CD4-positive, alpha-beta T cell treated with Interleukin-4 for 4 hours (primary cell): ENCODE measurements around the gene GJD3.

ENCODE experiments used
- DNase-seq: peaks from one replicate; pipeline ENCODE4 v3.0.0-alpha.2; 2020

GJD3 gene

DNA sequence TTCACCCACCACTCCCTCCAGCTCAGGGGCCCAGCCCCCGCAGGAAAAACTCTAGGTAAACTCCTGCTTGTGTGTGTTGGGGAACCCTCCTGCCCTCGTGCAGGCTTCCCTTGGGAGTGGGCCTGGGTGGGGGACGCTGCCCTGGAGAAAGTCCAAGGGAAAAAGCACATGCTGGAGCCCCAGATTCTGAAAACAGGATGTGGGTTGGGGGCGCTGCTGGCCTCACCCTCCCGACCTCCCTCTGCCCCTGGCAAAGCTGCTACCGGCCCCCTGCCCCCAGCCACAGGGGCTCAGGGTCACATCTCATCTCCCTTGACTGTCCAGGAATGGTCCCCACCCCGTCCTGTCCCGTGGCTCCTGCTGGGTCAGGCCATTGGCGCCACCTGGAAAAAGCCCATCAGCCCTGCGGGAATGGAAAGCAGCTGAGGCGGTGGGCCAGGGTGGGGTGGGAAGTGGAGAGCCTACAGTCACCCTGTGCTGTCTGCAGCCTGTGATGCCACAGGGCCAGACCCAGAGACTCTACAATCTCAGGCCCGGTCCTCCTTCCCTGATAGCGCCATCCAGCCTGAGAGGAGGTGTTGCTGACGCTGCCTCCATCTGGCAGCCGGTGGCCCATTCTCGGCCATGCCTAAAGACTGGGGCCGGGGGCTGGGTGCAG lies 2.5 kb upstream of the GJD3 start:
- no peak for DNase-seq

DNA sequence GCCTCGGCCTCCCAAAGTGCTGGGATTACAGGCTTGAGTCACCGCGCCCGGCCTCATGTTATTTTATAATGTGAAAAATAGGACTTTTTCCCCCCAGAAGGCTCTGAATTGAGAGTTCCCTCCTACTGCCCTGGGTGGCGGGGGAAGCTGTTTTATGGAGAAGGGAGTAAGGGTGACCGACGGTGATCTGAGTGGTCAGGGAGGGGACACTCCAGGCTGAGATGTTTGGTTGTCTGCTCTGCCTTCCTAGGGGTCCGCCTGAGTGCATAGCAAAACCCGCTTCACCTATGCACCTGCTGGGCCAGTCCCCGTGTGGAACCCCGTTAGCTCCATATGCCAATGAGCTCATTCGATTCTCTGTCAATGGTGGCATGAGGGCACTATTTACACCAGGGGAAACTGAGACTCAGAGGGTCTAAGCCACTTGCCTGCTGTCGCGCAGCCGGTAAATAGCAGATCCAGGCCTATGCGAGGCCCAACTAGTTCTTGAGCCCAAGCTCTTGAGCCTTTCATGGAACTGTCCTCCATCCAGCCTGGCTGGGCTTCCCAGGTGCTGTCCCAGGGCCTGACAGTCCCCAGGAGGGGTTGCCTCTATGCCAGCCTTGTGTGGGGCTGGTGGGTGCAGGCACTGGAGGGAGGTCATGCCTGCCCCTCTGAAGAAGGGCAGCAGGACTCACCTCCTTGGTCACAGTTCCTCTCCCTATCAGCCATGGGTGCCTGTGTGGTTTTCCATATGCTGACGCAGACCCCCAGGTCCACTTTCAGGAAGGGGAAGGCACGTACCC lies 1.7 kb upstream of the GJD3 start:
- no peak for DNase-seq

DNA sequence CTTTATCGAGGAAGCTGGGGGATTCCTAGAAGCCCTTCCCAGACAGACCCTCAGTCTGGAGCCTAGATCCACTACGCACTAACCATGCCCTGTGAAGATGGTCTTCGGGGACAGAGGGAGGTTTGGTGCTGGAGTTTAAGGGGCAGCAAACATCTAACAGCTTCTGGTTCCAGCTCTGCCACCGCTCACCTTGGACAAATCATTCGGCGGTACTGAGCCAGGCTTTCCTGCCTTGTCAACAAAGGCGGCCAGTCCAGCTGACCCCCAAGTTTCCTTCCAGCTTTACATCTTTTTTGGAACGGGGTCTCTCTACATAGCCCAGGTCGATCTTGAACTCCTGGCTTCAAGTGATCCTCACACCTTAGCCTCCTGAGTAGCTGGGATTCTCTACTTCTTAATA lies 369 bp upstream of the GJD3 start:
- DNase-seq: no peak

DNA sequence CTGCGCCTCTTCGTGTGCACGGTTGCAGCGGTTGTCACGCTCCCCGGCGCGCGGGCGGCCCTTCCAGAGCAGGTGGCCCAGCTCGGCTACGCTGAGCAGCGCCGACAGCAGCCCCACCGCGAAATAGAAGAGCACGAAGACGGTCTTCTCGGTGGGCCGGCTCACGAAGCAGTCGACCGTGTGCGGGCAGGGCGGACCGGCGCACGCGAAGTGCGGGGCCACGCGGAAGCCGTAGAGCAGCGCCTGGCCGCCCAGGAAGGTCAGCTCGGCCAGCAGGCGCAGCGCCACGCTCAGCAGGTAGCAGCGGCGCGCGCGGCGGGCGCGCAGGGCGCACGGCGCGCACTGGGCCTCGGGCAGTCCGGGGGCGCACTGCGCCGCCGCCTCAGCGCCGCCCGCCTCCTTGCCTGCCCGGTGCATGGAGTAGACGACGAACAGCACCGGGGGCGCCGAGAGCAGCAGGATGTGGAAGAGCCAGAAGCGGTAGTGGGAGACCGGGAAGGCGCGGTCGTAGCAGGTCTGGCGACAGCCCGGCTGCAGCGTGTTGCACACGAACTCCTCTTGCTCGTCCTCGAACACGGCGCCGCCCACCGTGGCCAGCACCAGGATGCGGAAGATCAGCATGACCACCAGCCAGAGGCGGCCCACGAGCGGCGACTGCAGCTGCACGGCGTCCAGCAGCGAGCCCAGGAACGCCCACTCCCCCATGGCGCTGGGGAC lies 1.3 kb downstream of the GJD3 start:
- no peak for DNase-seq

DNA sequence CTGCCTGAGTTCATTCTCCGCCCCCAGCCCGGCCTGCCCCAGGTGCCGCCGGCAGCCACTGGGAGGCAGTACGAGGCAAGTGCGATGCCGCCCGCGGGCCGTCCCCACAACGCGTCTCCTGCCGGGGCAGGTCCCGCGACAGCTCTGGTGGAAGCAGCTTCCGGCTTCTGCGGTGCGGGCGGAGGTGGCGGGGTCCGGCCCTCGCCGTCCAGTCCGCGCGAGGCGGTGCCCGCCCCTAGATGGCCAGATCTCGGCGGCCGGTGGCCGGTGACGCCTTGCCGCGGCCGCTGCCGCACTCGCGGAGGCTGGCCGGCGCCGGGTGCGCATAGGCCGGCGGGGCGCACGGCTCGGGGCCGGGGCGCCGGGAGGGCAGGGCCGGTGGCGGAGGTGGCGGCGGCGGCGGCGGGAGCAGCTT lies 1.8 kb downstream of the GJD3 start:
- peak; percentile 65 for DNase-seq

DNA sequence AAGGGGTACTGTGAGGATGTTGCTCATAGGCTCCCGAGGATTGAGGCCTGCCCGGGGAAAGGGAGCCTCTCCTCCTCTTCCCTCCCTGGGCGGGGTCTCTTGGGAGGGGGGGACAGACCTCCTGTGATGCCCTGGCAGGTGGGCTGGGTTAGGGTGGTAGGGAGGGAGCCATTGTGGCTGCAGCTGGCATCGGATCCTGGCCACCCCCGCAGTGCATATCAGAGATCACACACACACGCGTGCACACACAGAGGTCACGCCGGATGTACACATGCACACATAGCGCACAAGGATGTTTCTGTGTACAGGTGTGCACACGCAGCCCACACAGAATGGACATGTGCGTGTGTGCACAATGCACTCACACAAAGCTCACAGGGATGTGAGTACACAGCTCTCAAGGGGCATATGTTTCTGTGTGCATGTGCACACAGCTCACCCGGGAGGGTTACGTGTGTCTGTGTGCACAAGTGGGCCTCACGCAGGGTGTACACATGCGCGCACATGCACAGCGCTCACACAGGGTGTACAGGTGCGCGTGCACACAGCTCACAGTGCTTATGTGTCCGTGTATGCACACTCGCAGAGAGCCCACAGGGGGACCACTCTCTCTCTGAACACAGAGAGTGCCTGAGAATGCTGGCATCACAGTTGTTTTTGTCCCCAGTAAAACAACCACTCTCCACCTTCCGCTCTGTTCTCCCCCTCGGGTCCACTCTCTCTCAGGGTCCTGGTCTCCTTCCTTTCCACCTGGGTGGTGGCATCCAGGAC lies 2.4 kb downstream of the GJD3 start:
- no peak for DNase-seq

DNA sequence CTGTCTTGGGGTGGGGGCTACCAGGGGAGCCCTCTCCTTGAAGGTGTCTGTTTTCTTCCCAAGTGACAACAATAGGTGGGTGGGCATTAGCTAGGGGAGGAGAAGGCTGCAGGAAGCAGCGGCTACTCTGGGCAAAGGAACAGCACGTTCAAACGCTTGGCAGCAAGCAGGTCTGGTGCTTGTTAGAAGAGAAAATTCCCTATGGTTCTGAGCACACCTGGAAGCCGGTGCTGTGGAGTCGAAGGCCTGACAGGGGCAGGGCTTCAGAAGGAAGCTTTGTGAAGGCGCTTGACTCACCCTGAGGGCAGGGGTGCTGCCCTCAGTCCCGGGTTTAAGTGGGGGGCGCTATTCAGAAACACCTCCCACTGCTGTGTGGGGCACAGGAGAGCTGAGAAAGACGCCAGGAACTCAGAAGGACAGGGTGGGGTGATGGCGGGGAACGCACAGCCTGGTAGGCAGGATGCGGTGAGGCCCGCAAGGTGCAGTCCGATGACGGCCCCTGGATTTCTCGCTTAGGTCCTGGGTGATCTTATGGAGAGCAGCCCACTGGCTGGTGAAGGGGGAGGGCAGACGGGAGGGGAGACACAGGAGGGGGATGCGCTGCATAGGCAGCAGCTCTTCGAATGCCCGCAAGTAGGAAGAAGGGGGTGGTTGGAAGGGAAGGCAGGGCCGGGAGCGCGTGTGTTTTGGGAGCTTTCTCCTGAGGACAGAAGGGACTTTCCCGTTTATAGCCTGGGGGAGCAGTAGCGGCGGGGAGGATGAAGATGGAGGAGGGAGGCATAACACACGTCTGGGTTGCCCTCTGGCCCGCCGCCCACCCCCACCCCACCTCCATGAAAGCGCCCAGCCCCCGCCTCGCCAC lies 3.2 kb downstream of the GJD3 start:
- no peak for DNase-seq

DNA sequence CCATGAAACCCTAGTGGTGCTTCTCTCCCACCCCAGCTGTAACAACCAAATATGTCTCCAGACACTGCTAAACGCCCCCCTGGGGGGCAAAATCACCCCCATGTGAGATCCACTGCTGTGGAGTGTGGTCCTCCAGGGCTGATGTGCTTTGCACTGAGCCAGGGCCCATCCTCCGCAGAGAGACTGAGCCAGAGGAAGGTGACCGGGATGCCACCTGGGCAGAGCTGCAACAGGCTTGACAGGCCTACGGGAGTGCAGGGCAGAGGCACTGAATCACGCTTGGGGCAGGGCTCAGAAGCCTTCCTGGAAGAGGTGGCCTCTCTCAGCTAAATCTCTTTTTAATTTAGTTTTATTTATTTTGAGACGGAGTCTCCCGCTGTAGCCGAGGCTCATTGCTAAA lies 4.4 kb downstream of the GJD3 start:
- DNase-seq: no peak

DNA sequence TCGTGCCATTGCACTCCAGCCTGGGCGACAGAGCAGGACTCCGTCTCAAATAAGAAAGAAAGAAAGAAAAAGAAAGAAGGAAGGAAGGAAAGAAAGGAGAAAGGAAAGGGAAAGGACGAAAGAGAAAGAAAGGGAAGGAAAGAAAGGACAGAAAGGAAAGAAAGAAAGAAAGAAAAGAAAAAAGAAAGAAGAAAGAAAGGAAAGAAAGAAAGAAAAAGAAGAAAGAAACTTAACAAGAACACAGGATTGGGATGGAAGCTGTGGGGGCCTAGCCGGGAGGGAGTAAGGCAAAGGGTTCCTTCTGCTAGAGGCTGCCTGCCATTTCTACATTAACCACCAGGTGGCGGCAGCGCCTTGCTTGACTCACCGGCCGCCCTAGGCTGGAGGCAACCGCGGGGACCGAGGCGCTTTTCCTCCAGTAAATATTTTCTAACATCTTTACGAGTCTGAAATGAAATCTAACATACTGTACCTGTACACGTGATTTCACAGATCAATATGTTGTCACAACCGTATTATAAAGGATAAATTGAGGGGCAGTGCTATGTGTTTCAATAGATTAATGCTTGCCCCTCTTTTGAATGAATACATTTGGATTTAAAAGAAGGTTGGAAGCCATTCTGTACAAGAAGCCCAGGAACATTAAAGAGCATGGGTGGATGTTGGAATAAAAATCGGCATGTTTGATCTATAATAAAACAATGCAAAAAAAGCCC lies 6.1 kb downstream of the GJD3 start:
- DNase-seq: peak; percentile 87

DNA sequence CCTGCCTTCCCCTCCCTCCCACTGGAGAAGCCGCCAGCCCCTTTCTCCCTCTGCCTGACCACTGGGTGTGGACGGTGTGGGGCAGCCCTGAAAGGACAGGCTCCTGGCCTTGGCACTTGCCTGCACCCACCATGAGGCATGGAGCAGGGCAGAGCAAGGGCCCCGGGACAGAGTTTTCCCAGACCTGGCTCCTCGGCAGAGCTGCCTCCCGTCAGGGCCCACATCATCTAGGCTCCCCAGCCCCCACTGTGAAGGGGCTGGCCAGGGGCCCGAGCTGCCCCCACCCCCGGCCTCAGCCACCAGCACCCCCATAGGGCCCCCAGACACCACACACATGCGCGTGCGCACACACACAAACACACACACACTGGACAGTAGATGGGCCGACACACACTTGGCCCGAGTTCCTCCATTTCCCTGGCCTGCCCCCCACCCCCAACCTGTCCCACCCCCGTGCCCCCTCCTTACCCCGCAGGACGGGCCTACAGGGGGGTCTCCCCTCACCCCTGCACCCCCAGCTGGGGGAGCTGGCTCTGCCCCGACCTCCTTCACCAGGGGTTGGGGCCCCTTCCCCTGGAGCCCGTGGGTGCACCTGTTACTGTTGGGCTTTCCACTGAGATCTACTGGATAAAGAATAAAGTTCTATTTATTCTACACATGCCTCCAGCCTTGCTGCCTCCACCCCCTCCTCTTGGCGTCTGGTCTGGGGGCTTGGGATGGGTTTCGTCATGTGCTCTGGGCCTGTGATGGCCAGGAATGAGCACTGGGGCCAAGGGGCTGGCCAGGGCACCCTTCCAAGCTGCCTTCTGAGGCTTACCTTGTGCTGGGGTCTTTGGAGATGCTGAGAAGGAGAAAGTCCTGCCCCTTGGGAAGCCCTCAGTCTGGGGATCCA lies 7.3 kb downstream of the GJD3 start:
- no peak for DNase-seq

DNA sequence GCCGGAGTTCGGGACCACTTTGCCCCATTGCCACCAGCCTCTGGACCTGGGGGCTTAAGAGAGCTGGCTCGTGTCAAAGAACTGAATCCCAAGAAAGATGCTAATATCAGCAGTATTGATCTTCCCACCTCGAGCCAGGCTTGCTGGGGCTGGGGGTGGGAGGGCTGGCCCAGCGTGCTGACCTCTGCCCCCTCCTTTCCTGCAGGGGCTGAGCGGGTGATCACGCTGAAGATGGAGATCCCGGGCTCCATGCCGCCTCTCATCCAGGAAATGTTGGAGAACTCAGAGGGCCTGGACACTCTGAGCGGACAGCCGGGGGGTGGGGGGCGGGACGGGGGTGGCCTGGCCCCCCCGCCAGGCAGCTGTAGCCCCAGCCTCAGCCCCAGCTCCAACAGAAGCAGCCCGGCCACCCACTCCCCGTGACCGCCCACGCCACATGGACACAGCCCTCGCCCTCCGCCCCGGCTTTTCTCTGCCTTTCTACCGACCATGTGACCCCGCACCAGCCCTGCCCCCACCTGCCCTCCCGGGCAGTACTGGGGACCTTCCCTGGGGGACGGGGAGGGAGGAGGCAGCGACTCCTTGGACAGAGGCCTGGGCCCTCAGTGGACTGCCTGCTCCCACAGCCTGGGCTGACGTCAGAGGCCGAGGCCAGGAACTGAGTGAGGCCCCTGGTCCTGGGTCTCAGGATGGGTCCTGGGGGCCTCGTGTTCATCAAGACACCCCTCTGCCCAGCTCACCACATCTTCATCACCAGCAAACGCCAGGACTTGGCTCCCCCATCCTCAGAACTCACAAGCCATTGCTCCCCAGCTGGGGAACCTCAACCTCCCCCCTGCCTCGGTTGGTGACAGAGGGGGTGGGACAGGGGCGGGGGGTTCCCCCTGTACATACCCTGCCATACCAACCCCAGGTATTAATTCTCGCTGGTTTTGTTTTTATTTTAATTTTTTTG lies 8.5 kb downstream of the GJD3 start:
- DNase-seq: no peak

DNA sequence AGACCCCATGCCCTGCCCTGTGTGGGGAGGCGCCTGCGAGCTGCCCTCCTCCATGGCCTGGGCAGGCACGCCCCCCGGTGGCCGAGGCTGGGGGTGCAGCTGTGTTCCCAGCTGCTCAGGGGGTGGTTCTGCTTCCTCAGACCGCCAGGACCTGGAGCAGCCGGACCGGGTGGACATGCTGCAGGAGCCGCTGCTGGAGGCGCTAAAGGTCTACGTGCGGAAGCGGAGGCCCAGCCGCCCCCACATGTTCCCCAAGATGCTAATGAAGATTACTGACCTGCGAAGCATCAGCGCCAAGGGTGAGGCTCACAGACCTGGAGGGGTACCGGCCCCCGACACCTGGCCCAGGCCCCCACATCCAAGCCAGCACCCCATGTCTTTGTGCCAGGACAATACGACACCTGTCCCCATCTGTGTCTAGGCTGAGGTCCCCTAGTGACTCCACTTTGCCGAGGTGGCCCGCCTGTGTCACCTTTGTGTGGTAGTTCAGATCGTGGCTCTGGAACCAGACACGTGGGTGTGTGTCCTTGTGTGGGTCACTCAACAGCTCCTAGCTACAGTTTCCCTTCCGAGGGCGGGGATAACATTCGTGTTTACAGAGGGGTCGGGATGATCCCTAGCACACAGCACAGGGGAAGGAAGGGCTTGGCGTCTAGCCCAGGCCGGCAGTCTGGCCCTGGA lies 9.3 kb downstream of the GJD3 start:
- peak; percentile 56 for DNase-seq

DNA sequence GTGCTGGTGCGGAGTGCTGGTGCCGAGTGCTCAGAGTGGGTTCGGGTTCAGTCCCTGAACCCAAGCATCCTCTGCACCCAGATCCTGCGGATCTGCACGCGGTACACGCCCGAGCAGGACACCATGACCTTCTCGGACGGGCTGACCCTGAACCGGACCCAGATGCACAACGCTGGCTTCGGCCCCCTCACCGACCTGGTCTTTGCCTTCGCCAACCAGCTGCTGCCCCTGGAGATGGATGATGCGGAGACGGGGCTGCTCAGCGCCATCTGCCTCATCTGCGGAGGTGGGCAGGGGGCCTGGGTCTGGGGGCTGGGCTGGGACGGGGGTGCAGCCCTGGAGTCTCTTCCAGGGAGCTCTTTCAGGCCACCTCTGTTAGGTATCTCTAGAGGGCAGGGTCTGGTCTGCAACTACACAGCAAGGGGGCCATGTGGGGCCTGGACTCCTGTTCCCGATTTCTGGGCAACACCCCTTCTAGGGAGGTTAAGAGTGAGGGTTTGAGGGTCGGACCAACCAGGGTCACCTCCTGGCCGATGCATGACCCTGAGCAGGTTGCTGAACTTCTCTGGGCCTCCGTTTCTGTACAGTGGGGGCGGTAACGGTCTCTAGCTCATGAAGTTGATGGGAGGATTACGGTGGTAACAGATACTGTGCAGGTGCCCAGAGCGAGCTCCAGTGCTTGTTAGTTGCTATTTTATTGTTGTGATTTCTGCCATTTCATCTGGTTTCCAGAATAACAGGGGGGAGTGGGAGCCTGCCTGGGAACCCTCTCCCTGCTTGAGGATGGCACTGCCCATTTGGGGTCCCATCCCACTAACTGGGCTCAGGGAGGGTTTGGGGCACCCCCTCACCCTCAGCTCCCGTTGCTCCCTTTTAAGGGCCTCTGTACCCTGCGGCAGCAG lies 10.1 kb downstream of the GJD3 start:
- DNase-seq: no peak

DNA sequence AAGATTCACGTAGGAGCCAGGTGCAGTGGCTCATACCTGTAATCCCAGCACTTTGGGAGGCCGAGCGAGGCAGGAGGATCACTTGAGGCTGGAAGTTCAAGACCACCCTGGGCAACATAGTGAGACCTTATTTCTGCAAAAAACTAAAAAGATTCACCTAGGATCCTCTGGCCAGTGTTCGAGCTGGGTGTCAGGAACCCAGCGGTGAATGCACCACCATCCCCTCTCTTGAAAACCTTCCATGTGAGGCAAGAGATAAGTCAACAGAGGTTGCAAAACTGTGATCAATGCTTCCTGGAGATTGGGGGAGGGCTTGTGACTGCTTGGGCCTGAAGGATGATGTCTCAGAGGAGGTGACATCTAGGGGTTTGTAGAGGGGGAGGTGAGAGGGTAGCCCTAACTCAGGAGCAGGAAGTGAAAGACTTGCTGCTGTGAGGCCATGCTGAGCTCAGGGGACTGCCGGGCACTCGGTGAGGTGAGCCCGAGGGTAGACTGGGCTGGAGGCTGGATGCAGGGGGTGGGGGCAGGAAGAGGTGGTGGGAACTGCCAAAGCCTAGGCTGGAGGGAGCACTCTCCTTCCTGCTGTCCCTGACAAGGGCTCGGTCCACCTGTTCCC lies 11.7 kb downstream of the GJD3 start:
- DNase-seq: no peak

DNA sequence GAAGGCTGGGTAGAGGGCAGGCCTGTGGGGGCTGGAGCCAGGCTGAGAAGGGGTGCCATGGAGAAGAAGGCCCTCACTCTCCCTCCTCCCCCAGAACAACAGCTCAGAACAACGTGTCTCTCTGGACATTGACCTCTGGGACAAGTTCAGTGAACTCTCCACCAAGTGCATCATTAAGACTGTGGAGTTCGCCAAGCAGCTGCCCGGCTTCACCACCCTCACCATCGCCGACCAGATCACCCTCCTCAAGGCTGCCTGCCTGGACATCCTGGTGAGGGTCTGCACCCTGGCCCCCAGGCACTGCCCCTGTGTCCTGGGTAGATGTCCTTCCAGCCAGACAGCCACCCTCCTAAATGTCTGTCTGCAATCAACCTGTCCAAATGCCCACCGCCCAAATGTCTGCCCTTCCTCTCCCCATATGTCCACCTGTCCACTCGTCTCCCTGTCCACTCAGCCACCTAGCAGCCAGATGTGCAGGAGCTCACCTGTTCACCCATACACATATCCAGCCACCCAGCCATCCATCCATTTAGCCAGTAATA lies 12.2 kb downstream of the GJD3 start:
- DNase-seq: no peak

DNA sequence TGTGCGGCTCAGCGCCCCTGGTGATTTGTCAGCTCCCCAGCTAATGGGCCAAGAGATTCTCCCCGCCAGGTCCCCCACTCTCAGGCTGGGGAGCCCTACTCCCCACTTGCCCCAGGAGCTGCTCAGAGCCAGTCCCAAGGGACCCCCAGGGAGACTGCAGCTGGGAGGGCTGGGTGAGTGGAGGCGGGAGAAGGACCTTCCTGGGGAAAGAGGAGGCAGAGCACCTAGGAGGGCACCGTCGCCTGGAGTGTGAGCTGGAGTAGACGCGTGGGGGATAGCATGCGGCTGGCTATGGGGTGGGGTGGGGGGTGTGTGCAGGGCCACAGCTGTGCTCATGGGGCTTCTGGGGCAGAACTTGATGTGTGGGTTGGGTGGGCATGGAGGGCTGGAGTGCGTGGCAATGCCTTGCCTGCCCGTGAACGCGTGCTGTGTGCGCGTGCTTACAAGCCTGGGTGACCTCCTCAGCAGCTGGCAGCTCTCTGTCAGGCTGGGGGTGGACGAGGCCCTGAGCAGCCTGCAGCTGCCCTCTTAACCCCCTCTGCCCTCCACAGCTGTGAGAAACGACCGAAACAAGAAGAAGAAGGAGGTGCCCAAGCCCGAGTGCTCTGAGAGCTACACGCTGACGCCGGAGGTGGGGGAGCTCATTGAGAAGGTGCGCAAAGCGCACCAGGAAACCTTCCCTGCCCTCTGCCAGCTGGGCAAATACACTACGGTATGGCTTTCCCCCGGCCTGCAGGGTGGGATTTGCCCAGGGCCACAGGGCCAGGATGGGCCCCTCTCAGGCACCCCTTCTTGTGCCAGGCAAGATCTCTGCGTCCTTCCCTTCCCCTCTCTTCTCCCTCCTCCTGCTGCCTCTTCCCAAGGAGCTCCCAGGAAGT lies 12.9 kb downstream of the GJD3 start:
- DNase-seq: no peak
